NCI-H2029 (cell line): ENCODE data around the gene MAL.
"Not testable (repeated sequence)": the region's sequence is repeated elsewhere in the genome, so short reads cannot be mapped to it uniquely, and the experiment has no call there.

Source experiments
- DNase-seq: peaks from one replicate; lab custom pipeline; 2025; lab: John Stamatoyannopoulos, UW

The MAL gene

GRCh38 chr2:95098273-95098672 lies 72.8 kb downstream of the MAL start:
- not testable (repeated sequence) for DNase-seq

GRCh38 chr2:95099910-95100309 lies 74.4 kb downstream of the MAL start:
- no peak for DNase-seq
